Skeletal muscle tissue (tissue), 2 donors: ENCODE measurements around the gene GINM1. TPM values are rescaled to one million over a fixed set of nuclear protein-coding genes. Genes with fewer than 3 reads are reported as not detected.

Experiments used
- small RNA-seq: library from RNA; depleted of rRNA; stranded (forward); fragments of <200 nt; gene quantifications from one replicate; pipeline ENCODE3, GENCODE V24; 2014
- total RNA-seq: library from RNA; depleted of rRNA; stranded (reverse); fragments of >200 nt; gene quantifications from one replicate; pipeline ENCODE4 v1.2.3, GENCODE V29; 2014

GINM1 gene
- total RNA-seq, 1 donor from 2014 or later: 41.2 TPM

Small RNA genes within 50 kb of the gene (small RNA-seq; reads per million reads assigned to genes)
- gene RF00019 (not detected), gene RF00410 (not detected), gene RNU7-3P (not detected)

Other genes starting within 250 kb of the GINM1 start
- 25.1 TPM for gene TAB2, start 248.7 kb upstream of the GINM1 start, total RNA-seq
- 0.52 TPM for gene SUMO4, start 166.1 kb upstream of the GINM1 start, total RNA-seq
- 1.0 TPM for gene ZC3H12D, start 81.4 kb upstream of the GINM1 start, total RNA-seq
- gene PPIL4, start 20.3 kb upstream of the GINM1 start, total RNA-seq: 19.3 TPM
- 30.8 TPM for gene KATNA1, start 82.3 kb downstream of the GINM1 start, total RNA-seq
- gene LATS1, start 151.7 kb downstream of the GINM1 start, total RNA-seq: 15.1 TPM
- gene NUP43, start 180.2 kb downstream of the GINM1 start, total RNA-seq: 17.2 TPM
- gene PCMT1, start 183.4 kb downstream of the GINM1 start, total RNA-seq: 63.7 TPM